ENCODE measurements around the gene WNT8B.

The WNT8B gene

GRCh38 chr10:100462709-100463108 is at the start of gene WNT8B:
WNT8B (plus strand) TSS chr10:100463009; CDS start chr10:100463169, 160 bp downstream.
- no peak for DNase-seq (ENCODE audit: low read depth in 2 of 2)

GRCh38 chr10:100413173-100413572 is 49.6 kb upstream of the WNT8B start:
- DNase-seq (ENCODE audit: low read depth in 2 of 2) = no peak

- DNase-seq (ENCODE audit: low read depth in 2 of 2) = no peak
Measured at GRCh38 chr10:100419911-100420449, 42.8 kb upstream of the WNT8B start.

GRCh38 chr10:100427374-100427773 is 35.4 kb upstream of the WNT8B start:
- no peak for DNase-seq (ENCODE audit: low read depth in 2 of 2)

GRCh38 chr10:100433253-100434240 is 29.3 kb upstream of the WNT8B start:
- peak; percentile 93 to 99 for DNase-seq (ENCODE audit: low read depth in 2 of 2)

- no peak for DNase-seq (ENCODE audit: low read depth in 2 of 2)
Measured at GRCh38 chr10:100436255-100436654, 26.6 kb upstream of the WNT8B start.

- no peak for DNase-seq (ENCODE audit: low read depth in 2 of 2)
Measured at GRCh38 chr10:100438674-100439315, 24.0 kb upstream of the WNT8B start.

GRCh38 chr10:100442548-100442947 is 20.3 kb upstream of the WNT8B start:
- DNase-seq (ENCODE audit: low read depth in 2 of 2) = no peak

- DNase-seq (ENCODE audit: low read depth in 2 of 2) = no peak
Measured at GRCh38 chr10:100446130-100446761, 16.6 kb upstream of the WNT8B start.

GRCh38 chr10:100447663-100448062 is 15.1 kb upstream of the WNT8B start:
- DNase-seq (ENCODE audit: low read depth in 2 of 2) = no peak

- DNase-seq (ENCODE audit: low read depth in 2 of 2) = no peak
Measured at GRCh38 chr10:100448951-100449350, 13.9 kb upstream of the WNT8B start.

GRCh38 chr10:100468322-100468721 is 5.5 kb downstream of the WNT8B start:
- DNase-seq (ENCODE audit: low read depth in 2 of 2) = no peak

GRCh38 chr10:100468978-100469377 is 6.2 kb downstream of the WNT8B start:
- no peak for DNase-seq (ENCODE audit: low read depth in 2 of 2)

GRCh38 chr10:100469756-100470155 is 6.9 kb downstream of the WNT8B start:
- DNase-seq (ENCODE audit: low read depth in 2 of 2) = no peak

- DNase-seq (ENCODE audit: low read depth in 2 of 2) = no peak
Measured at GRCh38 chr10:100470367-100470766, 7.6 kb downstream of the WNT8B start.

GRCh38 chr10:100477970-100478369 is 15.2 kb downstream of the WNT8B start:
- DNase-seq (ENCODE audit: low read depth in 2 of 2) = no peak

- DNase-seq (ENCODE audit: low read depth in 2 of 2) = no peak
Measured at GRCh38 chr10:100479037-100479436, 16.2 kb downstream of the WNT8B start.

GRCh38 chr10:100480002-100480401 is 17.2 kb downstream of the WNT8B start:
- DNase-seq (ENCODE audit: low read depth in 2 of 2) = no peak

- DNase-seq (ENCODE audit: low read depth in 2 of 2) = peak; percentile 78 to 86
Measured at GRCh38 chr10:100481462-100482081, 18.8 kb downstream of the WNT8B start.

GRCh38 chr10:100482181-100482833 is 19.5 kb downstream of the WNT8B start:
- DNase-seq (ENCODE audit: low read depth in 2 of 2) = peak; percentile 49 to 59

- DNase-seq (ENCODE audit: low read depth in 2 of 2) = no peak
Measured at GRCh38 chr10:100482834-100483185, 20.0 kb downstream of the WNT8B start.
